HL-60 (cell line): ENCODE results near the gene JMJD4.

Source experiments
- DNase-seq, 2 experiments: peaks; one replicate each; pipeline ENCODE4 v3.0.0-alpha.2; 2010 to 2020; ENCODE audit warnings: low read depth in 1 of 2, low spot score in 1 of 2
- H3K27ac ChIP-seq: fragments of 250-450 bp; sonication (Bioruptor Pico); replicated peaks from 2 replicates; pipeline ENCODE4 v1.5.1; 2020; ENCODE audit warnings: mild to moderate bottlenecking, moderate library complexity
- H3K27me3 ChIP-seq: fragments of 250-450 bp; sonication (Bioruptor Pico); 2 replicates; pipeline ENCODE4 v1.5.1; 2021; ENCODE audit warnings: mild to moderate bottlenecking, moderate library complexity; ENCODE audit not compliant: insufficient read depth, poor library complexity, severe bottlenecking
- H3K4me3 ChIP-seq: replicated peaks from 2 replicates; pipeline ENCODE4 v1.5.1; 2011; ENCODE audit warnings: mild to moderate bottlenecking, control low read depth, low read length; ENCODE audit not compliant: insufficient read depth
- CTCF ChIP-seq: IDR thresholded peaks from one replicate; pipeline ENCODE4 v1.5.1; 2011; ENCODE audit warnings: low read length, control low read depth, inconsistent platforms; ENCODE audit not compliant: insufficient read depth
- GABPA ChIP-seq: IDR thresholded peaks from 2 replicates; pipeline ENCODE4 v1.6.1; 2012; ENCODE audit warnings: low read depth
- POLR2AphosphoS5 ChIP-seq: IDR thresholded peaks from 2 replicates; pipeline ENCODE4 v1.6.1; 2012; ENCODE audit warnings: low read depth
- REST ChIP-seq: IDR thresholded peaks from 2 replicates; pipeline ENCODE4 v1.6.1; 2012; ENCODE audit warnings: low read depth; ENCODE audit not compliant: insufficient replicate concordance
- SPI1 ChIP-seq: IDR thresholded peaks from 2 replicates; pipeline ENCODE4 v1.6.1; 2012; ENCODE audit warnings: low read depth, mild to moderate bottlenecking, borderline replicate concordance

Gene JMJD4

GRCh38 chr1:227726318-227726717 is 8.8 kb downstream of the JMJD4 start:
- no peak overlapping the region for H3K4me3 ChIP-seq
- TF ChIP-seq CTCF (no peak), REST (no peak), SPI1 (no peak), POLR2AphosphoS5 (no peak), GABPA (no peak)
- no peak overlapping the region for H3K27ac ChIP-seq
- no peak for DNase-seq
- H3K27me3 ChIP-seq, result no peaks in the 10 kb centered on the region

- Histone ChIP-seq H3K4me3 (no peak overlapping the region), H3K27me3 (no peaks in the 10 kb centered on the region), H3K27ac (no peak overlapping the region)
- DNase-seq, result no peak
- TF ChIP-seq REST (no peak), SPI1 (no peak), CTCF (no peak), POLR2AphosphoS5 (no peak), GABPA (no peak)
These were observed 10.1 kb downstream of the JMJD4 start for GRCh38 chr1:227725046-227725445.

- TF ChIP-seq REST, result no peak
- no peak for TF ChIP-seq POLR2AphosphoS5
- TF ChIP-seq CTCF, result no peak
- no peak for TF ChIP-seq SPI1
- TF ChIP-seq GABPA, result no peak
- no peak overlapping the region for H3K4me3 ChIP-seq
- DNase-seq, result no peak
- H3K27me3 ChIP-seq, result no peaks in the 10 kb centered on the region
- no peak overlapping the region for H3K27ac ChIP-seq
These were observed 11.6 kb downstream of the JMJD4 start for GRCh38 chr1:227723474-227723873.
